HepG2 (cell line): ENCODE data around the gene NEAT1. TPM values are rescaled to one million over a fixed set of nuclear protein-coding genes. Genes with fewer than 3 reads are reported as not detected.
A peak's percentile ranks its signal among the peaks of the same experiment; 100 is the strongest.

Experiments used
- BRD4 ChIP-seq: sonication (generic); formaldehyde crosslinking; IDR thresholded peaks from 2 replicates; pipeline ENCODE4 v1.4.0; 2020; ENCODE audit warnings: missing genetic modification reagents
- GABPB1 ChIP-seq: IDR thresholded peaks from 2 replicates; pipeline ENCODE4 v1.6.1; 2016; ENCODE audit warnings: mild to moderate bottlenecking, missing genetic modification reagents, moderate library complexity, missing compliant biosample characterization
- GLI4 ChIP-seq: sonication (generic); formaldehyde crosslinking; IDR thresholded peaks from 2 replicates; pipeline ENCODE4 v1.5.1; 2020; ENCODE audit warnings: missing genetic modification reagents, mild to moderate bottlenecking, moderate library complexity, borderline replicate concordance
- HBP1 ChIP-seq: IDR thresholded peaks from 2 replicates; pipeline ENCODE4 v1.6.1; 2016; ENCODE audit warnings: low read depth, control low read depth
- KLF16 ChIP-seq, 2 experiments: sonication (generic) in 1 of 2; formaldehyde crosslinking in 1 of 2; IDR thresholded peaks; 2 replicates each; pipeline versions ENCODE4 v1.6.1 to v1.8.0; 2016 to 2023; ENCODE audit warnings: missing genetic modification reagents in 2 of 2, missing compliant biosample characterization in 1 of 2
- MTA3 ChIP-seq: sonication (generic); formaldehyde crosslinking; IDR thresholded peaks from 2 replicates; pipeline ENCODE4 v1.4.0; 2020; ENCODE audit warnings: missing genetic modification reagents
- THAP8 ChIP-seq: sonication (generic); formaldehyde crosslinking; IDR thresholded peaks from 2 replicates; pipeline ENCODE4 v1.5.1; 2020; ENCODE audit warnings: missing genetic modification reagents, mild to moderate bottlenecking, borderline replicate concordance
- ZBTB38 ChIP-seq: sonication (generic); formaldehyde crosslinking; IDR thresholded peaks from 2 replicates; pipeline ENCODE4 v1.5.1; 2020; ENCODE audit warnings: mild to moderate bottlenecking, missing genetic modification reagents
- ZBTB43 ChIP-seq: sonication (generic); formaldehyde crosslinking; conservative IDR thresholded peaks from 2 replicates; pipeline ENCODE4 v1.4.0; 2020; ENCODE audit warnings: missing genetic modification reagents
- ZNF331 ChIP-seq: sonication (generic); formaldehyde crosslinking; IDR thresholded peaks from 2 replicates; pipeline ENCODE4 v1.4.0; 2020; ENCODE audit warnings: missing genetic modification reagents
- ZNF543 ChIP-seq: sonication (generic); formaldehyde crosslinking; IDR thresholded peaks from 2 replicates; pipeline ENCODE4 v1.4.0; 2020; ENCODE audit warnings: mild to moderate bottlenecking, missing genetic modification reagents
- ZNF563 ChIP-seq: sonication (generic); formaldehyde crosslinking; IDR thresholded peaks from 2 replicates; pipeline ENCODE4 v1.8.0; 2022; ENCODE audit warnings: mild to moderate bottlenecking, moderate library complexity, missing genetic modification reagents
- ZNF574 ChIP-seq: sonication (generic); formaldehyde crosslinking; IDR thresholded peaks from 2 replicates; pipeline ENCODE4 v1.4.0; 2020; ENCODE audit warnings: missing genetic modification reagents
- ZNF709 ChIP-seq: sonication (generic); formaldehyde crosslinking; IDR thresholded peaks from 2 replicates; pipeline ENCODE4 v1.5.0; 2020; ENCODE audit warnings: mild to moderate bottlenecking, missing genetic modification reagents
- ZNF766 ChIP-seq: sonication (generic); formaldehyde crosslinking; IDR thresholded peaks from 2 replicates; pipeline ENCODE4 v1.5.0; 2020; ENCODE audit warnings: missing genetic modification reagents, borderline replicate concordance
- polyA plus RNA-seq, 8 experiments: library from polyadenylated mRNA; depleted of rRNA in 3 of 8; stranded (reverse) in 7 of 8; unstranded in 1 of 8; fragments of >200 nt; fragmentation: Illumina TruSeq in 4 of 8; extraction: Trizol in 4 of 8; gene quantifications; 2 replicates each; pipeline versions ENCODE4 v1.2.1 to v1.2.3, GENCODE V29; 2011 to 2016; ENCODE audit warnings: low read depth in 4 of 8, missing spikeins in 1 of 8, mixed read lengths in 1 of 8; ENCODE audit not compliant: insufficient read depth in 1 of 8
- total RNA-seq, 5 experiments: library from RNA; depleted of rRNA; stranded (reverse); fragments of >200 nt; fragmentation: Illumina TruSeq; extraction: Trizol; gene quantifications; 2 replicates each; pipeline ENCODE4 v1.2.3, GENCODE V29; 2016; ENCODE audit warnings: low read depth in 1 of 5
- TF ChIP-seq, protein P1 (sequence below): IDR thresholded peaks from 2 replicates; pipeline ENCODE4 v1.4.0; 2020; ENCODE audit warnings: mild to moderate bottlenecking, missing genetic modification reagents

NEAT1 gene
- total and polyA plus RNA-seq, 2 of the 13 experiments (the other 11 are each of a cell fraction or from before 2014, with no cell fraction given): 20.5 to 41.2 TPM

DNA sequence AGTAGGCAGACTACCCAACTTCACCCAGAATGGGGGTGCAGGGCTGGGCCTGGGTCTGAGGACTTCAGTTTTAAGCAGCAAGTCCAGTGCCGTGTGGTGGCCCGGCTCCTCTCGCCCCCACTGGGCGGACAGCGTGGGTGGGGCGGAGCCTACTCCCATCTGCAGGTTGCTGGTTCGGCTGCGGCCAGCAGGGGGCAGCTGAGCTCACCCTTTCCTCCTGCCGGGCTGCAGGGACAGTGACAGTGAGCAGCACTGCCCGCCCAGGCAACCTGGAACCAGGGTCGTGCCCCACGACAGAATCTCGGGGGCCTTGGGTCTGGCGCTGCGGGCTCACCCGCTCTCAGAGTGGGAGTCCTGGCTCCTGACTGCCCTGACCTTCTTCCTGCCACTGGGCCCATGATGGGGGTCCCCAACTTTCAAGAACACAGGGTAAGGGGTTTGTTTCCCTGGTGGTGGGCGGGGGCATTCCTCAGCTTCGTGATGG, 6.2 kb upstream of the NEAT1 start (continued):
- TF ChIP-seq KLF16 (CRISPR knock-in tag; IDR thresholded peaks at IDR 0.05) (peak in 1 of 2 experiments; percentile 71; a peak in 2 of 4 replicates), ZNF709 (CRISPR knock-in tag) (0 out of 2 replicates have a peak, but pooled peaks have one; percentile 19), MTA3 (CRISPR knock-in tag) (no peak), GLI4 (CRISPR knock-in tag) (no peak), HBP1 (CRISPR knock-in tag) (peak; percentile 29; the same call in 1 of the 2 replicates), ZNF574 (CRISPR knock-in tag) (no peak; the same call in 1 of the 2 replicates), GABPB1 (CRISPR knock-in tag) (peak; percentile 74), ZBTB38 (CRISPR knock-in tag) (peak; percentile 67; the same call in 1 of the 2 replicates), ZNF766 (0 out of 2 replicates have a peak, but pooled peaks have one; percentile 58), ZNF543 (CRISPR knock-in tag) (no peak), ZBTB43 (CRISPR knock-in tag) (0 out of 2 replicates have a peak, but pooled peaks have one; percentile 22), ZNF563 (CRISPR knock-in tag) (no peak), THAP8 (no peak), BRD4 (CRISPR knock-in tag) (no peak), ZNF331 (CRISPR knock-in tag) (peak; percentile 74; the same call in 1 of the 2 replicates)
- TF ChIP-seq, protein P1, sequence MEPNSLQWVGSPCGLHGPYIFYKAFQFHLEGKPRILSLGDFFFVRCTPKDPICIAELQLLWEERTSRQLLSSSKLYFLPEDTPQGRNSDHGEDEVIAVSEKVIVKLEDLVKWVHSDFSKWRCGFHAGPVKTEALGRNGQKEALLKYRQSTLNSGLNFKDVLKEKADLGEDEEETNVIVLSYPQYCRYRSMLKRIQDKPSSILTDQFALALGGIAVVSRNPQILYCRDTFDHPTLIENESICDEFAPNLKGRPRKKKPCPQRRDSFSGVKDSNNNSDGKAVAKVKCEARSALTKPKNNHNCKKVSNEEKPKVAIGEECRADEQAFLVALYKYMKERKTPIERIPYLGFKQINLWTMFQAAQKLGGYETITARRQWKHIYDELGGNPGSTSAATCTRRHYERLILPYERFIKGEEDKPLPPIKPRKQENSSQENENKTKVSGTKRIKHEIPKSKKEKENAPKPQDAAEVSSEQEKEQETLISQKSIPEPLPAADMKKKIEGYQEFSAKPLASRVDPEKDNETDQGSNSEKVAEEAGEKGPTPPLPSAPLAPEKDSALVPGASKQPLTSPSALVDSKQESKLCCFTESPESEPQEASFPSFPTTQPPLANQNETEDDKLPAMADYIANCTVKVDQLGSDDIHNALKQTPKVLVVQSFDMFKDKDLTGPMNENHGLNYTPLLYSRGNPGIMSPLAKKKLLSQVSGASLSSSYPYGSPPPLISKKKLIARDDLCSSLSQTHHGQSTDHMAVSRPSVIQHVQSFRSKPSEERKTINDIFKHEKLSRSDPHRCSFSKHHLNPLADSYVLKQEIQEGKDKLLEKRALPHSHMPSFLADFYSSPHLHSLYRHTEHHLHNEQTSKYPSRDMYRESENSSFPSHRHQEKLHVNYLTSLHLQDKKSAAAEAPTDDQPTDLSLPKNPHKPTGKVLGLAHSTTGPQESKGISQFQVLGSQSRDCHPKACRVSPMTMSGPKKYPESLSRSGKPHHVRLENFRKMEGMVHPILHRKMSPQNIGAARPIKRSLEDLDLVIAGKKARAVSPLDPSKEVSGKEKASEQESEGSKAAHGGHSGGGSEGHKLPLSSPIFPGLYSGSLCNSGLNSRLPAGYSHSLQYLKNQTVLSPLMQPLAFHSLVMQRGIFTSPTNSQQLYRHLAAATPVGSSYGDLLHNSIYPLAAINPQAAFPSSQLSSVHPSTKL (CRISPR knock-in tag): peak; percentile 60; the same call in 1 of the 2 replicates
